Measurements from ENCODE around the gene BRAF.
"Not testable (repeated sequence)": the region's sequence is repeated elsewhere in the genome, so short reads cannot be mapped to it uniquely, and the experiment has no call there.

The BRAF gene

DNA sequence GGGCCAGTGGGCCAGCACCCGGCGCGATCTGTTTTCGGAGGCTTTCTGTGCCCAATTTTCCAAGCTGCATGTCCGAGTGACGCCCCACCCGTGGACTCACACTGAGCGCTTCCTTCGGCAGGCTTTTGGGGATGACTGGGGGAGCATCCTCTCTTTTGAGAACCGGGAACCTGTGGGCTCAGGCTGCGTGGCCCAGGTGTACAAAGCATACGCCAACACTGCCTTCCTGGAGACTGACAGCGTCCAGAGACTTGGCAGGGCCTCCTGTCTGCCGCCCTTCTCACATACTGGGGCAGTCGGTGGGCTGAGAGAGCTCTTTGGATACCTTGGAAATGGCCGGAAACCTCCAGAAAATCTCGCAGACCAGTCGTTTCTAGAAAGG lies 251.0 kb downstream of the BRAF start:
- peak overlapping the region; percentile 67 for H3K4me3 ChIP-seq (ENCODE audit: low read depth, low read length)
- TF ChIP-seq CTCF (IDR thresholded peaks at IDR 0.05; ENCODE audit: low read depth, low read length) = no peak

- no peak for TF ChIP-seq CTCF (IDR thresholded peaks at IDR 0.05; ENCODE audit: low read depth, low read length)
- H3K4me3 ChIP-seq (ENCODE audit: low read depth, low read length) = peak overlapping the region; percentile 67
These were observed 251.5 kb downstream of the BRAF start for GRCh38 chr7:140673063-140673773.

- TF ChIP-seq CTCF (IDR thresholded peaks at IDR 0.05; ENCODE audit: low read depth, low read length) = no peak
These were observed 252.2 kb downstream of the BRAF start, which contains the start of gene ADCK2 for GRCh38 chr7:140672382-140673062. ADCK2 (plus strand) TSS chr7:140672945; CDS start chr7:140673331, 386 bp downstream.

GRCh38 chr7:140671966-140672365 lies 252.8 kb downstream of the BRAF start:
- no peak for TF ChIP-seq CTCF (IDR thresholded peaks at IDR 0.05; ENCODE audit: low read depth, low read length)
- H3K4me3 ChIP-seq (ENCODE audit: low read depth, low read length) = no peak overlapping the region

More at GRCh38 chr7:140672382-140673062, 252.2 kb downstream of the BRAF start, which contains the start of gene ADCK2:
- peak within 1 kb of the TSS; percentile 67 for H3K4me3 ChIP-seq (ENCODE audit: low read depth, low read length)

DNA sequence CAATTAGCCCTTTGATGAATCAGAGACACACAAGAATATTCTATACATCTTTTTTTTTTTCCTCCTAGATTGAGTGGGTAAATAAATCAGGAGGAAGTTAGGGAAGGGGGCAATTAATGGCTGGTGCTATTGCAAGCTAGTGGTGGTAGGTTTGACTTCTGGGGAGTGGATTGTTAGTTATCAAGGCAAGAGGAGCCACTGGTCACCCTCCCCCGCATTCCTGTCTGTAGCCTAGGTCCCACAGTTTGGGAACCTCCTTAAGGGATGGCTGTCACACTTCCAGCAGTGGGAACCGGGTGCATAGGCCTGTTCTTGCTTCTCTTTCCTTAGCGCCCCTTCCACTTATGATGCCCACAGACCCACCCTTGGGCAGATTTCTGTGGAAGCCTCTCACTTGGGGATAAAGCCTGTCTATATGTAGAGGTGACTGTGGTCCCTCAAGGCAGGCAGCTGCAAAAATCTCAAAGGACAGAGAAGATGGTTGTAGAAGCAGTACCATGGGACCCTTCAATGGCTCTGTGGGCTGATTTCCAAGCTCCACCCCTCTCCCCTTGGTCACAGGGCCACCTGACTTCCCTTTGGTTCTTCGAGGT lies 254.3 kb downstream of the BRAF start:
- no peak for TF ChIP-seq CTCF (IDR thresholded peaks at IDR 0.05; ENCODE audit: low read depth, low read length)
- no peak overlapping the region for H3K4me3 ChIP-seq (ENCODE audit: low read depth, low read length)

DNA sequence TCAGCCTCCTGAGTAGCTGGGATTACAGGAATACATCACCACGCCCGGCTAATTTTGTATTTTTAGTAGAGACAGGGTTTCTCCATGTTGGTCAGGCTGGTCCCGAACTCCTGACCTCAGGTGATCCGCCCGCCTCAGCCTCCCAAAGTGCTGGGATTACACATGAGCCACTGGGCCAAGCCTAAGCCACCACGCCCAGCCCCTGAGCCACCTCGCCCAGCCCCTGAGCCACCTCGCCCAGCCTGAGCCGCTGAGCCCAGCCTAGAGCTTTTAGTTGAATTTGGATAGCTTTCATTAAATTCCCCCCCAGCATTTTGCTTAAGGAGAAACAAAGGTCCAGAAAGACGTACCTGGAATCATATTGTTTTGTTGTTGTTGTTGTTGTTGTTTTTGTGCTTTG lies 254.9 kb downstream of the BRAF start:
- not testable (repeated sequence) for H3K4me3 ChIP-seq (ENCODE audit: low read depth, low read length)

GRCh38 chr7:140669352-140669751 lies 255.4 kb downstream of the BRAF start:
- TF ChIP-seq CTCF (IDR thresholded peaks at IDR 0.05; ENCODE audit: low read depth, low read length) = no peak

More at GRCh38 chr7:140669352-140669751, 255.4 kb downstream of the BRAF start:
- H3K4me3 ChIP-seq (ENCODE audit: low read depth, low read length) = no peak overlapping the region

Measured in WI38 (cell line).